GM19023 (cell line): Measurements from ENCODE around the gene APOB.

Source experiments
- ATAC-seq: cut with Tn5 transposase; IDR thresholded peaks from one replicate; pipeline ENCODE4 v1.9.1; 2021; ENCODE audit warnings: mild to moderate bottlenecking, moderate library complexity; ENCODE audit not compliant: unreplicated experiment

Gene APOB

GRCh38 chr2:20953146-20953824 is 90.6 kb downstream of the APOB start:
- ATAC-seq = no peak
